H9 (cell line): ENCODE data around the gene CPB1. TPM values are rescaled to one million over a fixed set of nuclear protein-coding genes. Genes with fewer than 3 reads are reported as not detected.
A peak's percentile ranks its signal among the peaks of the same experiment; 100 is the strongest.

ENCODE experiments used
- DNase-seq: peaks from one replicate; pipeline ENCODE4 v3.0.0-alpha.2; 2017
- H2AFZ ChIP-seq: one replicate; pipeline ENCODE4 v1.6.1; 2013; ENCODE audit warnings: mild to moderate bottlenecking, low read length, control low read depth, moderate library complexity
- H2AK5ac ChIP-seq: 2 replicates; pipeline ENCODE4 v1.6.1; 2013; ENCODE audit warnings: low read length, control low read depth, mixed read lengths; ENCODE audit not compliant: insufficient read length
- H2BK120ac ChIP-seq: one replicate; pipeline ENCODE4 v1.6.1; 2013; ENCODE audit warnings: low read depth, mild to moderate bottlenecking, low read length, control low read depth, inconsistent platforms; ENCODE audit not compliant: poor library complexity, severe bottlenecking
- H2BK12ac ChIP-seq: 2 replicates; pipeline ENCODE4 v1.6.1; 2013; ENCODE audit warnings: low read length, control low read depth, mixed read lengths, low read depth; ENCODE audit not compliant: insufficient read length
- H2BK15ac ChIP-seq: 2 replicates; pipeline ENCODE4 v1.6.1; 2013; ENCODE audit warnings: low read depth, low read length, control low read depth
- H2BK20ac ChIP-seq: one replicate; pipeline ENCODE4 v1.6.1; 2013; ENCODE audit warnings: low read depth, mild to moderate bottlenecking, low read length, control low read depth, inconsistent platforms; ENCODE audit not compliant: poor library complexity, severe bottlenecking
- H2BK5ac ChIP-seq: 2 replicates; pipeline ENCODE4 v1.6.1; 2013; ENCODE audit warnings: low read length, control low read depth, mixed read lengths; ENCODE audit not compliant: insufficient read length
- H3K14ac ChIP-seq: 2 replicates; pipeline ENCODE4 v1.6.1; 2013; ENCODE audit warnings: low read length, control low read depth; ENCODE audit not compliant: insufficient read depth
- H3K18ac ChIP-seq: 2 replicates; pipeline ENCODE4 v1.6.1; 2013; ENCODE audit warnings: low read depth, mild to moderate bottlenecking, mixed read lengths, low read length, control low read depth; ENCODE audit not compliant: insufficient read length
- H3K23ac ChIP-seq: 2 replicates; pipeline ENCODE4 v1.6.1; 2013; ENCODE audit warnings: low read length, control low read depth, mixed read lengths, low read depth; ENCODE audit not compliant: insufficient read length
- H3K23me2 ChIP-seq: 2 replicates; pipeline ENCODE4 v1.6.1; 2013; ENCODE audit warnings: low read depth, mild to moderate bottlenecking, mixed read lengths, low read length, control low read depth; ENCODE audit not compliant: insufficient read length, poor library complexity, severe bottlenecking
- H3K27ac ChIP-seq: 2 replicates; pipeline ENCODE4 v1.5.1; 2013; ENCODE audit warnings: low read length, control low read depth, mixed read lengths, low read depth; ENCODE audit not compliant: insufficient read length
- H3K27me3 ChIP-seq: 2 replicates; pipeline ENCODE4 v1.6.1; 2013; ENCODE audit warnings: low read length, control low read depth, inconsistent platforms; ENCODE audit not compliant: insufficient read depth
- H3K4ac ChIP-seq: 2 replicates; pipeline ENCODE4 v1.6.1; 2013; ENCODE audit warnings: low read depth, mild to moderate bottlenecking, control low read depth, inconsistent platforms, low read length, moderate library complexity
- H3K4me1 ChIP-seq: 2 replicates; pipeline ENCODE4 v1.6.1; 2013; ENCODE audit warnings: low read length, control low read depth, inconsistent platforms; ENCODE audit not compliant: insufficient read depth
- H3K4me2 ChIP-seq: 2 replicates; pipeline ENCODE4 v1.6.1; 2013; ENCODE audit warnings: low read length, control low read depth, mixed read lengths; ENCODE audit not compliant: insufficient read length, insufficient read depth
- H3K56ac ChIP-seq: 2 replicates; pipeline ENCODE4 v1.6.1; 2013; ENCODE audit warnings: low read depth, mild to moderate bottlenecking, mixed read lengths, low read length, control low read depth; ENCODE audit not compliant: insufficient read length
- H3K79me1 ChIP-seq: 2 replicates; pipeline ENCODE4 v1.6.1; 2013; ENCODE audit warnings: low read depth, mild to moderate bottlenecking, moderate library complexity, low read length, control low read depth, inconsistent platforms; ENCODE audit not compliant: insufficient read depth, poor library complexity, severe bottlenecking
- H3K79me2 ChIP-seq: 2 replicates; pipeline ENCODE4 v1.6.1; 2013; ENCODE audit warnings: low read length, control low read depth, inconsistent platforms; ENCODE audit not compliant: insufficient read depth
- H3K9ac ChIP-seq: 2 replicates; pipeline ENCODE4 v1.6.1; 2013; ENCODE audit warnings: low read length, control low read depth, mixed read lengths; ENCODE audit not compliant: insufficient read length; ENCODE audit errors: extremely low read depth
- H3K9me3 ChIP-seq: one replicate; pipeline ENCODE4 v1.6.1; 2013; ENCODE audit warnings: low read depth, low read length, inconsistent platforms; ENCODE audit not compliant: control insufficient read depth
- H3T11ph ChIP-seq: one replicate; pipeline ENCODE4 v1.6.1; 2013; ENCODE audit warnings: mild to moderate bottlenecking, low read length, control low read depth, inconsistent platforms
- H4K20me1 ChIP-seq: one replicate; pipeline ENCODE4 v1.6.1; 2013; ENCODE audit not compliant: control insufficient read depth, insufficient read length, insufficient read depth
- H4K5ac ChIP-seq: 2 replicates; pipeline ENCODE4 v1.6.1; 2013; ENCODE audit warnings: low read depth, mild to moderate bottlenecking, mixed read lengths, low read length, control low read depth; ENCODE audit not compliant: insufficient read length
- H4K8ac ChIP-seq: replicated peaks from 2 replicates; pipeline ENCODE4 v1.6.1; 2013; ENCODE audit warnings: low read length, control low read depth, mixed read lengths, low read depth; ENCODE audit not compliant: insufficient read length
- H4K91ac ChIP-seq: 2 replicates; pipeline ENCODE4 v1.6.1; 2013; ENCODE audit warnings: low read depth, mild to moderate bottlenecking, moderate library complexity, mixed read lengths, low read length, control low read depth; ENCODE audit not compliant: insufficient read length
- H3K27ac Mint-ChIP-seq, 3 experiments: 2 replicates in 2 of 3; 3 replicates in 1 of 3; pipeline ENCODE4 v1.8.0; 2020 to 2021; ENCODE audit warnings: mixed read lengths in 3 of 3, mild to moderate bottlenecking in 1 of 3, moderate library complexity in 1 of 3
- H3K27me3 Mint-ChIP-seq: 2 replicates; pipeline ENCODE4 v1.8.0; 2021; ENCODE audit warnings: low read depth, mild to moderate bottlenecking, moderate library complexity, mixed read lengths
- H3K36me3 Mint-ChIP-seq, 3 experiments: 2 replicates in 2 of 3; 3 replicates in 1 of 3; pipeline ENCODE4 v1.8.0; 2020 to 2021; ENCODE audit warnings: low read depth in 3 of 3, mixed read lengths in 3 of 3; ENCODE audit not compliant: insufficient read depth in 1 of 3
- H3K4me1 Mint-ChIP-seq, 2 experiments: 2 replicates each; pipeline ENCODE4 v1.8.0; 2020; ENCODE audit warnings: mixed read lengths in 2 of 2
- H3K4me3 Mint-ChIP-seq, 2 experiments: 2 replicates in 1 of 2; 3 replicates in 1 of 2; pipeline ENCODE4 v1.8.0; 2020 to 2021; ENCODE audit warnings: mild to moderate bottlenecking in 2 of 2, mixed read lengths in 2 of 2, moderate library complexity in 1 of 2
- H3K9me3 Mint-ChIP-seq, 2 experiments: 2 replicates in 1 of 2; 3 replicates in 1 of 2; pipeline ENCODE4 v1.8.0; 2020; ENCODE audit warnings: mild to moderate bottlenecking in 2 of 2, mixed read lengths in 2 of 2, moderate library complexity in 1 of 2
- CTCF ChIP-seq: fragments of 200-600 bp; sonication (generic); conservative IDR thresholded peaks from 3 replicates; pipeline ENCODE4 v1.8.0; 2021; ENCODE audit warnings: antibody characterized with exemption, mild to moderate bottlenecking
- WGBS: extraction: QIAGEN DNeasy Blood & Tissue Kit; methylation state at CpG from one replicate; pipeline ENCODE4 v1.1.7; 2013; ENCODE audit warnings: missing lambda C conversion rate, low lambda C conversion rate, mixed read lengths; ENCODE audit not compliant: insufficient read length; ENCODE audit errors: extremely low coverage; 5-methylcytosine and 5-hydroxymethylcytosine counted together
- total RNA-seq: library from RNA; stranded (reverse); gene quantifications from 2 replicates; pipeline ENCODE4 v1.2.1, GENCODE V29; 2021

The CPB1 gene
- total RNA-seq, 1 experiment from 2014 or later = not detected

GRCh38 chr3:148789146-148789545 lies 38.5 kb upstream of the CPB1 start:
- no peak overlapping the region for H3K56ac ChIP-seq
- no peak overlapping the region for H4K8ac ChIP-seq
- no peak for TF ChIP-seq CTCF
- H3K27me3 ChIP-seq = no peaks in the 10 kb centered on the region
- no peak overlapping the region for H2AFZ ChIP-seq
- no peak overlapping the region for H2BK15ac ChIP-seq
- no peak overlapping the region for H3K27ac ChIP-seq
- H3K4me3 Mint-ChIP-seq = no peak overlapping the region
- H3K79me1 ChIP-seq = no peaks in the 10 kb centered on the region
- no peak overlapping the region for H2AK5ac ChIP-seq
- H3K27me3 Mint-ChIP-seq = no peaks in the 10 kb centered on the region
- no peaks in the 10 kb centered on the region for H3K23me2 ChIP-seq
- no peaks in the 10 kb centered on the region for H3K79me2 ChIP-seq
- no peak overlapping the region for H2BK20ac ChIP-seq
- H3K23ac ChIP-seq = no peak overlapping the region
- H3K9me3 ChIP-seq = no peaks in the 10 kb centered on the region
- no peak overlapping the region for H3K18ac ChIP-seq
- no peak overlapping the region for H3K14ac ChIP-seq
- peak overlapping the region; percentile 88 for H4K5ac ChIP-seq
- no peak overlapping the region; a peak in 1 of 7 replicates for H3K27ac Mint-ChIP-seq
- H2BK12ac ChIP-seq = no peak overlapping the region
- H3K4me1 ChIP-seq = 0 out of 2 replicates have a peak, but pooled peaks cover 3% of the 10 kb centered on the region
- no peak overlapping the region for H3K4me2 ChIP-seq
- peaks cover 12 to 15% of the 10 kb centered on the region in 2 experiments for H3K4me1 Mint-ChIP-seq
- H3K9me3 Mint-ChIP-seq = peaks cover 4 to 16% of the 10 kb centered on the region in 2 experiments; a peak in 4 of 5 replicates
- H4K20me1 ChIP-seq = no peaks in the 10 kb centered on the region
- no peak for DNase-seq
- H3K36me3 Mint-ChIP-seq = peaks cover 0 to 16% (median 0%) of the 10 kb centered on the region in 3 experiments; a peak in 2 of 7 replicates
- no peak overlapping the region for H3T11ph ChIP-seq
- WGBS = no CpG with 5 or more reads among the region's 6 CpGs
- no peak overlapping the region for H2BK5ac ChIP-seq
- no peak overlapping the region for H2BK120ac ChIP-seq
- H3K4ac ChIP-seq = no peak overlapping the region
- no peak overlapping the region for H4K91ac ChIP-seq
- no peak overlapping the region for H3K9ac ChIP-seq
